ENCODE results near the gene CHST5. TPM values are rescaled to one million over a fixed set of nuclear protein-coding genes. Genes with fewer than 3 reads are reported as not detected.

CHST5 gene
- total and polyA plus RNA-seq, 2 of the 8 experiments (the other 6 are each of a cell fraction or from before 2014, with no cell fraction given): 0.13 to 0.23 TPM

DNA sequence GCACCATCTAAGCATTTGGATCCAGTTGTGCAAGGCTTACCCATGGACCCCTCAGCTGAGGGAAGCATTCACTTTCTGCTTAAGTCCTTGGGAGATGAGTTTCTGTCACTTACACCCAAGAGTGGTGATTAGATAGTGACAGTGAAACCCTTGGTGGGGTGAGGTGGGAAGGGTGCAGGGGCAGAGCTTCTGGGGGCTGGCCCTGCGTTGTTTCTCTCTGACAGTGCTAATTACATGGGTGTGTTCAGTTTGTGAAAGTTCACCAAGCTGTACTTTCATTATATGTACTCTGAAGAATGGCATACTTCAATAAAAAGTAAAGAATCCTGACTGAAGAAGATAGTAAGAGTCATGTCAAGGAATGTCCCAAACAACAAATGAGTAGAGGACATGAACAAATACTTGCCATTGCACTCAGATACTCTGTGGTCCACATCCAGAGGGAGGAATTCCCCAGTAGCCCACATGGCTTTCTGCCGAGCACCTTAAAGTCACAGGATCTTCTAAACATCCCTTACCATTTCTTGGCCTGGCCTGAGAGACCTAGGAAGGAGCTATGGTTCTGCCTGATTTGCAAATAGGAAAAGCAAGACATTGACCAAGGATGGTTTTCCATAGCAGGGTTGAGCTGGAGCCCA is 49.1 kb downstream of the CHST5 start (continued):
- TF ChIP-seq GTF2F1 (IDR thresholded peaks at IDR 0.05; ENCODE audit: borderline replicate concordance, low read depth, low read length): no peak

Data from H1 (cell line).